CD4-positive, alpha-beta memory T cell (primary cell): ENCODE results near the gene SLC16A10. TPM values are rescaled to one million over a fixed set of nuclear protein-coding genes. Genes with fewer than 3 reads are reported as not detected.

Experiments used
- CTCF ChIA-PET: fragments of 350-600 bp; sonication (Branson Sonifier 250); formaldehyde crosslinking; loops from one replicate; lab custom pipeline; 2021; ENCODE audit warnings: inconsistent platforms; ENCODE audit not compliant: partially characterized antibody; lab: Charles Lee
- POLR2A ChIA-PET: fragments of 350-600 bp; sonication (Branson Sonifier 250); formaldehyde crosslinking; loops from one replicate; lab custom pipeline; 2021; ENCODE audit not compliant: partially characterized antibody; lab: Charles Lee
- DNase-seq, 5 donors: peaks; one replicate each; pipeline versions ENCODE4 v3.0.0 to v3.0.0-alpha.2; 2020 to 2022; ENCODE audit warnings: mixed read lengths in 1 of 5
- H3K27ac ChIP-seq: one replicate; pipeline ENCODE4 v1.7.0; 2013; ENCODE audit warnings: low read depth, low read length
- H3K27me3 ChIP-seq: 2 replicates; pipeline ENCODE4 v1.7.0; 2013; ENCODE audit warnings: mild to moderate bottlenecking, low read length, moderate library complexity; ENCODE audit not compliant: insufficient read depth
- H3K36me3 ChIP-seq: 2 replicates; pipeline ENCODE4 v1.7.0; 2013; ENCODE audit warnings: mild to moderate bottlenecking, low read length, moderate library complexity; ENCODE audit not compliant: insufficient read depth
- H3K4me1 ChIP-seq: 2 replicates; pipeline ENCODE4 v1.7.0; 2013; ENCODE audit warnings: mild to moderate bottlenecking, low read length, moderate library complexity; ENCODE audit not compliant: insufficient read depth
- H3K4me3 ChIP-seq, 2 donors: one replicate each; pipeline ENCODE4 v1.7.0; 2013; ENCODE audit warnings: low read length in 2 of 2, mild to moderate bottlenecking in 1 of 2
- H3K9me3 ChIP-seq, 2 donors: one replicate each; pipeline ENCODE4 v1.7.0; 2013; ENCODE audit warnings: low read length in 2 of 2, control low read depth in 1 of 2; ENCODE audit not compliant: control insufficient read depth in 1 of 2
- H3K27ac Mint-ChIP-seq, 7 donors: one replicate each; pipeline ENCODE4 v1.8.0; 2020 to 2021; ENCODE audit warnings: mixed read lengths in 7 of 7, mild to moderate bottlenecking in 6 of 7, inconsistent platforms in 3 of 7, moderate library complexity in 3 of 7
- H3K27me3 Mint-ChIP-seq, 2 donors: one replicate each; pipeline ENCODE4 v1.8.0; 2020 to 2021; ENCODE audit warnings: mixed read lengths in 2 of 2
- H3K36me3 Mint-ChIP-seq, 2 donors: one replicate each; pipeline ENCODE4 v1.8.0; 2020 to 2021; ENCODE audit warnings: mixed read lengths in 2 of 2, inconsistent platforms in 1 of 2, mild to moderate bottlenecking in 1 of 2
- H3K4me1 Mint-ChIP-seq, 4 donors: one replicate each; pipeline ENCODE4 v1.8.0; 2020 to 2021; ENCODE audit warnings: mixed read lengths in 4 of 4, mild to moderate bottlenecking in 1 of 4
- H3K4me3 Mint-ChIP-seq, 8 donors: one replicate each; pipeline ENCODE4 v1.8.0; 2020 to 2021; ENCODE audit warnings: mixed read lengths in 8 of 8, mild to moderate bottlenecking in 7 of 8, moderate library complexity in 6 of 8, inconsistent platforms in 3 of 8
- H3K9me3 Mint-ChIP-seq, 8 donors: one replicate each; pipeline ENCODE4 v1.8.0; 2020 to 2021; ENCODE audit warnings: mixed read lengths in 8 of 8, mild to moderate bottlenecking in 5 of 8, inconsistent platforms in 3 of 8, moderate library complexity in 1 of 8
- intact Hi-C: fragments of 100-400 bp; cut with micrococcal nuclease; formaldehyde crosslinking; loops from one replicate; pipeline ENCODE4 v1.15.1; 2023
- polyA plus RNA-seq, 2 donors: library from polyadenylated mRNA; unstranded; fragments of 300-500 nt; fragmentation: Illumina TruSeq; gene quantifications; one replicate each; pipeline ENCODE4 v1.2.3, GENCODE V29; 2021
- total RNA-seq, 2 experiments: library from RNA; stranded (reverse); gene quantifications; one replicate each; pipeline ENCODE4 v1.2.3, GENCODE V29; 2021

The SLC16A10 gene
- total and polyA plus RNA-seq, 4 experiments from 2014 or later: 5.6 to 11.2 (median 8.7) TPM

DNA sequence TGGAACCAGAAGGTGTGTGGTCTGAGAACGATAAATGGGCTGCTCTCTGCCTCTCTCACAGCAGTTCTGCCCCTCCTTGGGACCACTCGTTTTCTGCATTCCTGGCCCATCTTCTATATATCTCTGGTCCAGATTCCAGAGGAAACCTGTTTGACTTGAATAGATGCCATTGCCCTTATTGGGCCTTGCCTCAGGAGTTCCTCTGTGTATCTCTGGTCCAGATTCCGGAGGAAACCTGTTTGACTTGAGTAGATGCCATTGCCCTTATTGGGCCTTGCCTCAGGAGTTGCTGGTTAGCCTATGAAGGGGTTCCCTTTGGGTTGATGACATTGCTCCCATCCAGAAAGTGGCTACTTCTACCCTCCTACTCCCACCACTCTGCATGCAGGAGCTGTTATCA lies 189.4 kb downstream of the SLC16A10 start:
- Mint-ChIP-seq H3K4me1 (peaks cover 0 to 7% (median 1%) of the 10 kb centered on the region in 4 donors), H3K9me3 (peaks cover 0 to 34% (median 30%) of the 10 kb centered on the region in 8 donors), H3K36me3 (peaks cover 81 to 83% of the 10 kb centered on the region in 2 donors), H3K27ac (no peak overlapping the region), H3K27me3 (no peaks in the 10 kb centered on the region), H3K4me3 (no peak overlapping the region)
- no peak overlapping the region for H3K27ac ChIP-seq
- H3K4me1 ChIP-seq: no peaks in the 10 kb centered on the region
- ChIA-PET POLR2A (no interaction called here), CTCF (interaction anchor here (1.3 kb wide), 1 partner anchor 17 kb away, joined by 5 read pairs; a partner anchor contains a TSS)
- intact Hi-C loops: no loop called here
- no peaks in the 10 kb centered on the region for H3K9me3 ChIP-seq
- H3K27me3 ChIP-seq: no peaks in the 10 kb centered on the region
- H3K36me3 ChIP-seq: peaks cover 22% of the 10 kb centered on the region
- no peak for DNase-seq
- no peak overlapping the region for H3K4me3 ChIP-seq

DNA sequence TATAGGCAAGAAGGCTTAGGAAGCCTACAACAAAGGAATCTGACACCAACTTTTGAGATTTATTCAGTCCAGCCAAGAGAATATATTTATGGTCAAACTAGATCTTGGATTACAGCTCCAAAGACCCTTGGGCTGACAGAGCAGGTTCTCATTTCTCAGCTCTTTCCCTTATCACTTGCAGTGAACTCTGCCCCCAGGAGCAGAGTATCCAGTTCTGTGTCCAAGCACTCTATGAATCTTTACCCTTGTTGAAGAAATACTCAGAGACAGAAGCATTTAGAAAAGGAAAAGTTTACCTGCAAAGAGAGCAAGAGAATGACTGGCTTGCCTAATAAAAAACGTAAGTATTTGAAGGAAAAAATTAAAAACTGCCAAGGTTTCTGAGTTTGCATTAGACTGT lies 190.5 kb downstream of the SLC16A10 start:
- DNase-seq: no peak
- H3K27ac ChIP-seq: no peak overlapping the region
- Mint-ChIP-seq H3K4me3 (no peak overlapping the region), H3K4me1 (peaks cover 0 to 7% (median 1%) of the 10 kb centered on the region in 4 donors), H3K27me3 (no peaks in the 10 kb centered on the region), H3K36me3 (peaks cover 89 to 90% of the 10 kb centered on the region in 2 donors), H3K27ac (no peak overlapping the region), H3K9me3 (peaks cover 0 to 32% (median 28%) of the 10 kb centered on the region in 8 donors)
- H3K9me3 ChIP-seq: no peaks in the 10 kb centered on the region
- H3K36me3 ChIP-seq: peaks cover 22% of the 10 kb centered on the region
- intact Hi-C loops: no loop called here
- POLR2A ChIA-PET: no interaction called here
- CTCF ChIA-PET: interaction anchor here (0.7 to 1.3 kb wide), 2 partner anchors 18 to 201 kb away, joined by 5 read pairs; a partner anchor contains a TSS
- no peaks in the 10 kb centered on the region for H3K4me1 ChIP-seq
- no peak overlapping the region for H3K4me3 ChIP-seq
- no peaks in the 10 kb centered on the region for H3K27me3 ChIP-seq

GRCh38 chr6:111278731-111279130 lies 191.4 kb downstream of the SLC16A10 start:
- Mint-ChIP-seq H3K4me3 (no peak overlapping the region), H3K4me1 (peaks cover 0 to 7% (median 1%) of the 10 kb centered on the region in 4 donors), H3K27me3 (no peaks in the 10 kb centered on the region), H3K27ac (no peak overlapping the region), H3K36me3 (peaks cover 85 to 88% of the 10 kb centered on the region in 2 donors), H3K9me3 (peaks cover 0 to 23% (median 21%) of the 10 kb centered on the region in 8 donors)
- no peak overlapping the region for H3K27ac ChIP-seq
- H3K9me3 ChIP-seq: no peaks in the 10 kb centered on the region
- POLR2A ChIA-PET: no interaction called here
- no peak for DNase-seq
- intact Hi-C loops: no loop called here
- peaks cover 22% of the 10 kb centered on the region for H3K36me3 ChIP-seq
- CTCF ChIA-PET: no interaction called here
- no peaks in the 10 kb centered on the region for H3K4me1 ChIP-seq
- H3K4me3 ChIP-seq: no peak overlapping the region
- H3K27me3 ChIP-seq: no peaks in the 10 kb centered on the region

DNA sequence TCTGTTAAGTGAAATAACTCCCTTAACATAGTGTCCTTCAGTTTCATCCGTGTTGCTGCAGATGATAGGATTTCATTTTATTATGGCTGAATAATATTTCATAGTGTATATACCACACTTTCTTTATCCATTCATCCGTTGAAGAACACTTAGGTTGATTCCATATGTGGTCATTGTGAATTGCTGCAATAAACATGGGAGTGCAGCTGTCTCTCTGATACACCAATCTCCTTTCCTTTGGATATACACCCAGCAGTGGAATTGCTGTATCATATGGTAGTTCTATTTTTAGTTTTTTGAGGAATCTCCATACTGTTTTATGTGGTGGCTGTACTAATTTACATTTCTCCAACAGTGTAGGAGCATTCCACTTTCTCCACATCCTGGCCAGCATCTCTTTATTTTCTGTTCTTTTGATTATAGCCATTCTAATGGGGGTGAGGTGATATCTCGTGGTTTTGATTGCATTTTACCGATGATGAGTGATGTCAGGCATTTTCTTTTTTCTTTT lies 193.2 kb downstream of the SLC16A10 start:
- no peaks in the 10 kb centered on the region for H3K27me3 ChIP-seq
- CTCF ChIA-PET: no interaction called here
- DNase-seq: no peak
- Mint-ChIP-seq H3K27me3 (no peaks in the 10 kb centered on the region), H3K36me3 (peaks cover 76 to 79% of the 10 kb centered on the region in 2 donors), H3K4me3 (no peak overlapping the region), H3K27ac (no peak overlapping the region), H3K4me1 (peaks cover 0 to 5% (median 1%) of the 10 kb centered on the region in 4 donors), H3K9me3 (peaks cover 0 to 9% (median 7%) of the 10 kb centered on the region in 8 donors)
- H3K9me3 ChIP-seq: no peaks in the 10 kb centered on the region
- intact Hi-C loops: no loop called here
- POLR2A ChIA-PET: no interaction called here
- no peak overlapping the region for H3K27ac ChIP-seq
- H3K36me3 ChIP-seq: peaks cover 17% of the 10 kb centered on the region
- H3K4me1 ChIP-seq: no peaks in the 10 kb centered on the region
- no peak overlapping the region for H3K4me3 ChIP-seq

Other genes starting within 250 kb of the SLC16A10 start
- gene AMD1, start 212.7 kb upstream of the SLC16A10 start, total RNA-seq: 10 to 100 TPM; 62.2 to 63.1 TPM
- gene AMD1, start 212.7 kb upstream of the SLC16A10 start, polyA plus RNA-seq: 10 to 100 TPM; 53.6 to 63.8 TPM
- gene GTF3C6, start 128.8 kb upstream of the SLC16A10 start, total RNA-seq: 10 to 100 TPM; 28.9 to 35.7 TPM
- gene GTF3C6, start 128.8 kb upstream of the SLC16A10 start, polyA plus RNA-seq: 100 to 1,000 TPM; 113 to 147 TPM
- gene RPF2, start 105.5 kb upstream of the SLC16A10 start, total RNA-seq: 10 to 100 TPM; 13.2 to 13.9 TPM
- gene RPF2, start 105.5 kb upstream of the SLC16A10 start, polyA plus RNA-seq: 10 to 100 TPM; 27.5 to 27.7 TPM